PC-3 (cell line): Measurements from ENCODE around the gene SCYL1. TPM values are rescaled to one million over a fixed set of nuclear protein-coding genes. Genes with fewer than 3 reads are reported as not detected.
A peak's percentile ranks its signal among the peaks of the same experiment; 100 is the strongest.

Experiments used
- ATAC-seq: fragments of 200-7000 bp; cut with Tn5 transposase; 2 replicates; pipeline ENCODE4 v1.9.1; 2020; ENCODE audit warnings: mild to moderate bottlenecking, moderate library complexity
- BruUV-seq: library from RNA; stranded (reverse); fragments of 400-500 nt; replicated peaks from 2 replicates; lab custom pipeline; 2021; lab: Mats Ljungman, UMichigan
- CTCF ChIA-PET: fragments of 300-600 bp; sonication (Branson Sonifier 250); formaldehyde crosslinking; loops from one replicate; lab custom pipeline; 2022; ENCODE audit warnings: antibody characterized with exemption; lab: Charles Lee
- POLR2A ChIA-PET: fragments of 300-600 bp; sonication (Branson Sonifier 250); formaldehyde crosslinking; loops from one replicate; lab custom pipeline; 2022; ENCODE audit warnings: antibody characterized with exemption; ENCODE audit not compliant: unreplicated experiment; lab: Charles Lee
- DNase-seq: peaks from one replicate; pipeline ENCODE4 v3.0.0-alpha.2; 2015
- H2AFZ ChIP-seq: fragments of 300-600 bp; sonication (generic); 2 replicates; pipeline ENCODE4 v1.6.0; 2016; ENCODE audit warnings: antibody characterized with exemption, low read length
- H3F3A ChIP-seq: fragments of 300-600 bp; sonication (generic); one replicate; pipeline ENCODE4 v1.6.0; 2017; ENCODE audit warnings: antibody characterized with exemption, low read length, control low read depth, mild to moderate bottlenecking; ENCODE audit not compliant: unreplicated experiment
- H3K27ac ChIP-seq: fragments of 300-600 bp; sonication (generic); 2 replicates; pipeline ENCODE4 v1.5.1; 2016; ENCODE audit warnings: mild to moderate bottlenecking, low read length
- H3K27me3 ChIP-seq: fragments of 300-600 bp; sonication (generic); 2 replicates; pipeline ENCODE4 v1.6.1; 2016; ENCODE audit warnings: low read length, mixed read lengths
- H3K36me3 ChIP-seq: fragments of 300-600 bp; sonication (generic); 2 replicates; pipeline ENCODE4 v1.6.1; 2016; ENCODE audit warnings: low read depth, mixed run types, low read length, mixed read lengths
- H3K4me1 ChIP-seq: fragments of 300-600 bp; sonication (generic); 2 replicates; pipeline ENCODE4 v1.5.1; 2016; ENCODE audit warnings: low read length; ENCODE audit not compliant: insufficient read depth
- H3K4me2 ChIP-seq: fragments of 300-600 bp; sonication (generic); 2 replicates; pipeline ENCODE4 v1.6.0; 2016; ENCODE audit warnings: low read length
- H3K4me3 ChIP-seq: fragments of 300-600 bp; sonication (generic); 2 replicates; pipeline ENCODE4 v1.5.1; 2016; ENCODE audit warnings: mild to moderate bottlenecking, low read length, mixed read lengths
- H3K79me2 ChIP-seq: fragments of 300-600 bp; sonication (generic); 2 replicates; pipeline ENCODE4 v1.6.1; 2017; ENCODE audit warnings: low read length, mixed read lengths
- H3K9ac ChIP-seq: fragments of 300-600 bp; sonication (generic); 2 replicates; pipeline ENCODE4 v1.6.0; 2016; ENCODE audit warnings: mild to moderate bottlenecking, low read length
- H3K9me2 ChIP-seq: fragments of 300-600 bp; sonication (generic); replicated peaks from 2 replicates; pipeline ENCODE4 v1.6.1; 2016; ENCODE audit warnings: mixed run types, low read length, mixed read lengths
- H3K9me3 ChIP-seq: fragments of 300-600 bp; sonication (generic); 2 replicates; pipeline ENCODE4 v1.6.1; 2016; ENCODE audit warnings: low read length, mixed read lengths
- H4K20me1 ChIP-seq: fragments of 300-600 bp; sonication (generic); 2 replicates; pipeline ENCODE4 v1.6.1; 2016; ENCODE audit warnings: low read length, mixed read lengths
- EZH2 ChIP-seq: fragments of 300-600 bp; sonication (generic); IDR thresholded peaks from one replicate; pipeline ENCODE4 v1.6.1; 2017; ENCODE audit warnings: antibody characterized with exemption, mild to moderate bottlenecking, low read length; ENCODE audit not compliant: unreplicated experiment
- EZH2phosphoT487 ChIP-seq: fragments of 300-600 bp; sonication (generic); IDR thresholded peaks from 2 replicates; pipeline ENCODE4 v1.6.1; 2018; ENCODE audit warnings: mild to moderate bottlenecking, antibody characterized with exemption, low read length, borderline replicate concordance
- intact Hi-C: fragments of 100-400 bp; cut with micrococcal nuclease; formaldehyde crosslinking; loops from 2 replicates; pipeline ENCODE4 v1.9.0; 2023
- total RNA-seq: library from RNA; depleted of rRNA; stranded (reverse); fragments of >200 nt; gene quantifications from 2 replicates; pipeline ENCODE4 v1.2.3, GENCODE V29; 2014
- TF ChIP-seq, protein P1 (sequence below): fragments of 300-600 bp; sonication (generic); conservative IDR thresholded peaks from 2 replicates; pipeline ENCODE4 v1.5.1; 2017; ENCODE audit warnings: antibody characterized with exemption, low read depth, mild to moderate bottlenecking, low read length

SCYL1 gene
- total RNA-seq, 1 experiment from 2014 or later = 201 TPM

DNA sequence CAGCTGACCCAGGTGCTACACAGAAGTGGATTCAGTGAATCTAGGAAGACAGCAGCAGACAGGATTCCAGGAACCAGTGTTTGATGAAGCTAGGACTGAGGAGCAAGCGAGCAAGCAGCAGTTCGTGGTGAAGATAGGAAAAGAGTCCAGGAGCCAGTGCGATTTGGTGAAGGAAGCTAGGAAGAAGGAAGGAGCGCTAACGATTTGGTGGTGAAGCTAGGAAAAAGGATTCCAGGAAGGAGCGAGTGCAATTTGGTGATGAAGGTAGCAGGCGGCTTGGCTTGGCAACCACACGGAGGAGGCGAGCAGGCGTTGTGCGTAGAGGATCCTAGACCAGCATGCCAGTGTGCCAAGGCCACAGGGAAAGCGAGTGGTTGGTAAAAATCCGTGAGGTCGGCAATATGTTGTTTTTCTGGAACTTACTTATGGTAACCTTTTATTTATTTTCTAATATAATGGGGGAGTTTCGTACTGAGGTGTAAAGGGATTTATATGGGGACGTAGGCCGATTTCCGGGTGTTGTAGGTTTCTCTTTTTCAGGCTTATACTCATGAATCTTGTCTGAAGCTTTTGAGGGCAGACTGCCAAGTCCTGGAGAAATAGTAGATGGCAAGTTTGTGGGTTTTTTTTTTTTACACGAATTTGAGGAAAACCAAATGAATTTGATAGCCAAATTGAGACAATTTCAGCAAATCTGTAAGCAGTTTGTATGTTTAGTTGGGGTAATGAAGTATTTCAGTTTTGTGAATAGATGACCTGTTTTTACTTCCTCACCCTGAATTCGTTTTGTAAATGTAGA is 24.3 kb upstream of the SCYL1 start:
- Histone ChIP-seq H4K20me1 (peaks cover 66% of the 10 kb centered on the region), H3K36me3 (peaks cover 63% of the 10 kb centered on the region), H3K27me3 (no peaks in the 10 kb centered on the region), H3K4me1 (peaks cover 54% of the 10 kb centered on the region), H2AFZ (no peak overlapping the region), H3K9me2 (no peaks in the 10 kb centered on the region), H3K79me2 (peaks cover 90% of the 10 kb centered on the region), H3F3A (peaks cover 64% of the 10 kb centered on the region), H3K9me3 (no peaks in the 10 kb centered on the region), H3K4me2 (peak overlapping the region; percentile 90), H3K9ac (peak overlapping the region; percentile 97), H3K27ac (peak overlapping the region; percentile 95), H3K4me3 (peak overlapping the region; percentile 95)
- ChIA-PET CTCF (interaction anchor here (0.7 to 1.0 kb wide), 2 partner anchors 29 to 169 kb away, joined by 3 to 4 read pairs; no protein-coding TSS in a partner anchor), POLR2A (interaction anchor here (0.5 to 2.3 kb wide), 11 partner anchors 8 to 1183 kb away, joined by 3 to 31 read pairs (median 6); partner anchors contain the start of genes NEAT1 and PRDX5)
- ATAC-seq (no peak), DNase-seq (peak; percentile 50)
- TF ChIP-seq, protein P1, sequence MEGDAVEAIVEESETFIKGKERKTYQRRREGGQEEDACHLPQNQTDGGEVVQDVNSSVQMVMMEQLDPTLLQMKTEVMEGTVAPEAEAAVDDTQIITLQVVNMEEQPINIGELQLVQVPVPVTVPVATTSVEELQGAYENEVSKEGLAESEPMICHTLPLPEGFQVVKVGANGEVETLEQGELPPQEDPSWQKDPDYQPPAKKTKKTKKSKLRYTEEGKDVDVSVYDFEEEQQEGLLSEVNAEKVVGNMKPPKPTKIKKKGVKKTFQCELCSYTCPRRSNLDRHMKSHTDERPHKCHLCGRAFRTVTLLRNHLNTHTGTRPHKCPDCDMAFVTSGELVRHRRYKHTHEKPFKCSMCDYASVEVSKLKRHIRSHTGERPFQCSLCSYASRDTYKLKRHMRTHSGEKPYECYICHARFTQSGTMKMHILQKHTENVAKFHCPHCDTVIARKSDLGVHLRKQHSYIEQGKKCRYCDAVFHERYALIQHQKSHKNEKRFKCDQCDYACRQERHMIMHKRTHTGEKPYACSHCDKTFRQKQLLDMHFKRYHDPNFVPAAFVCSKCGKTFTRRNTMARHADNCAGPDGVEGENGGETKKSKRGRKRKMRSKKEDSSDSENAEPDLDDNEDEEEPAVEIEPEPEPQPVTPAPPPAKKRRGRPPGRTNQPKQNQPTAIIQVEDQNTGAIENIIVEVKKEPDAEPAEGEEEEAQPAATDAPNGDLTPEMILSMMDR = no peak
- TF ChIP-seq EZH2 (no peak), EZH2phosphoT487 (no peak)
- BruUV-seq = no TSS peak
- intact Hi-C loops = no loop called here

DNA sequence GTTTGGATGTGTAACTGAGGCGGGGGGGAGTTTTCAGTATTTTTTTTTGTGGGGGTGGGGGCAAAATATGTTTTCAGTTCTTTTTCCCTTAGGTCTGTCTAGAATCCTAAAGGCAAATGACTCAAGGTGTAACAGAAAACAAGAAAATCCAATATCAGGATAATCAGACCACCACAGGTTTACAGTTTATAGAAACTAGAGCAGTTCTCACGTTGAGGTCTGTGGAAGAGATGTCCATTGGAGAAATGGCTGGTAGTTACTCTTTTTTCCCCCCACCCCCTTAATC is 23.8 kb upstream of the SCYL1 start:
- Histone ChIP-seq H3K79me2 (peaks cover 95% of the 10 kb centered on the region), H3K4me1 (peaks cover 56% of the 10 kb centered on the region), H4K20me1 (peaks cover 71% of the 10 kb centered on the region), H3K4me2 (peak overlapping the region; percentile 90), H3K27ac (peak overlapping the region; percentile 95; the same call in 1 of the 2 replicates), H3K9ac (peak overlapping the region; percentile 97), H3K9me2 (no peaks in the 10 kb centered on the region), H3K36me3 (peaks cover 68% of the 10 kb centered on the region), H3K4me3 (peak overlapping the region; percentile 95), H2AFZ (no peak overlapping the region), H3K27me3 (no peaks in the 10 kb centered on the region), H3F3A (peaks cover 69% of the 10 kb centered on the region), H3K9me3 (no peaks in the 10 kb centered on the region)
- CTCF ChIA-PET = no interaction called here
- ATAC-seq (no peak), DNase-seq (no peak)
- intact Hi-C loops = no loop called here
- TF ChIP-seq, protein P1 = no peak
- TSS peak; percentile 16 for BruUV-seq
- POLR2A ChIA-PET = interaction anchor here (0.7 kb wide), 1 partner anchor 162 kb away, joined by 6 read pairs; no protein-coding TSS in a partner anchor
